Heart right ventricle (tissue), 16 donors: ENCODE results near the gene ACAP3. TPM values are rescaled to one million over a fixed set of nuclear protein-coding genes. Genes with fewer than 3 reads are reported as not detected.
A peak's percentile ranks its signal among the peaks of the same experiment; 100 is the strongest.

Source experiments
- ATAC-seq, 8 donors: fragments of 200-7000 bp; cut with Tn5 transposase; one replicate each; pipeline ENCODE4 v1.9.1; 2020; ENCODE audit warnings: mild to moderate bottlenecking in 8 of 8, moderate library complexity in 8 of 8, moderate number of reproducible peaks in 1 of 8
- DNase-seq, 2 donors: peaks; one replicate each; pipeline ENCODE4 v3.0.0-alpha.2; 2020
- H3K27ac ChIP-seq, 10 donors: fragments of 200-600 bp; sonication (generic) in 2 of 10; one replicate each; pipeline versions ENCODE4 v1.5.0 to v1.8.0; 2020 to 2022; ENCODE audit warnings: mild to moderate bottlenecking in 3 of 10
- H3K27me3 ChIP-seq, 7 donors: fragments of 200-600 bp; one replicate each; pipeline ENCODE4 v1.8.0; 2021 to 2022; ENCODE audit warnings: mild to moderate bottlenecking in 2 of 7
- H3K36me3 ChIP-seq, 9 donors: fragments of 200-600 bp; sonication (generic) in 1 of 9; one replicate each; pipeline versions ENCODE4 v1.5.0 to v1.8.0; 2020 to 2022; ENCODE audit warnings: mild to moderate bottlenecking in 2 of 9
- H3K4me1 ChIP-seq, 9 donors: fragments of 200-600 bp; sonication (generic) in 1 of 9; one replicate each; pipeline versions ENCODE4 v1.5.0 to v1.8.0; 2020 to 2022; ENCODE audit warnings: mild to moderate bottlenecking in 4 of 9
- H3K4me3 ChIP-seq, 10 donors: fragments of 200-600 bp; sonication (generic) in 2 of 10; one replicate each; pipeline versions ENCODE4 v1.5.0 to v1.8.0; 2020 to 2022; ENCODE audit warnings: mild to moderate bottlenecking in 7 of 10, moderate library complexity in 2 of 10
- H3K9me3 ChIP-seq, 11 donors: fragments of 200-600 bp in 10 of 11; sonication (generic) in 2 of 11; one replicate each; pipeline versions ENCODE4 v1.5.0 to v1.8.0; 2013 to 2022; ENCODE audit warnings: mild to moderate bottlenecking in 2 of 11, control low read depth in 1 of 11, moderate library complexity in 1 of 11
- CTCF ChIP-seq, 9 donors: fragments of 200-600 bp; sonication (generic) in 2 of 9; IDR thresholded peaks; one replicate each; pipeline versions ENCODE4 v1.5.0 to v1.8.0; 2021 to 2022; ENCODE audit warnings: antibody characterized with exemption in 9 of 9, mild to moderate bottlenecking in 5 of 9, moderate library complexity in 1 of 9
- WGBS, 2 donors: extraction: QIAGEN DNeasy Blood & Tissue Kit; methylation state at CpG; one replicate each; pipeline ENCODE4 v1.1.7; 2013; ENCODE audit warnings: inconsistent platforms in 1 of 2; 5-methylcytosine and 5-hydroxymethylcytosine counted together
- intact Hi-C, 10 donors: fragments of 100-400 bp; cut with DNase I; formaldehyde crosslinking; loops; one replicate each; pipeline versions ENCODE4 v1.11.1 to v1.14.2; 2022
- polyA plus RNA-seq, 2 donors: library from polyadenylated mRNA; stranded (reverse); fragments of 200-250 nt; gene quantifications; one replicate each; pipeline ENCODE4 v1.2.3, GENCODE V29; 2013
- total RNA-seq, 10 donors: library from RNA; stranded (reverse); fragmentation: NEBNext Ultra II Directional in 3 of 10; extraction: Animal tissue kit (Norgen Biotek cat#: 25700) in 3 of 10; gene quantifications; one replicate each; pipeline versions ENCODE4 v1.2.1 to v1.2.4, GENCODE V29; 2021 to 2023
- donor health status: Arrhythmogenic right ventricular cardiomyopathy.
- donor health status: ischemic (EF 13 %, LVEDD 7.1; RV severe dilation, severe dysfunction).
- donor health status: healthy with polysubstance abuse.
- donor health status: DM: no; HTN: yes; CAD: no.
- donor health status: DM: no; HTN: no; CAD: no.
- donor health status: ischemic (EF 25% LVEDD 6.9; RV normal size, moderate dysfunction).
- donor health status: ischemic (EF 25% LVEDD 5.7; RV mildly dilated, moderate dysfunction).
- donor health status: healthy.
- donor health status: DM: yes; HTN: yes; CAD: no.
- donor health status: Ischemic cardiomyopathy.
- donor health status: ischemic (EF 35%, LVEDD 5.7; RV mildly dilated, moderate dysfunction).
- donor health status: nonischemic (EF 11% LVEDD 7.7; RV severe dilation, severe dysfunction).
- donor health status: DM: yes; HTN: yes; CAD: no.
- donor health status: PGD.
- donor health status: ischemic (EF 29% LVEDD 5.4; RV normal size, mild dysfunction).
- donor health status: nonischemic (EF 23%, LVEDD 6.1; RV moderate dilation, normal function).

The ACAP3 gene
- total and polyA plus RNA-seq, 12 donors: 22.2 to 152 (median 30.4) TPM

DNA sequence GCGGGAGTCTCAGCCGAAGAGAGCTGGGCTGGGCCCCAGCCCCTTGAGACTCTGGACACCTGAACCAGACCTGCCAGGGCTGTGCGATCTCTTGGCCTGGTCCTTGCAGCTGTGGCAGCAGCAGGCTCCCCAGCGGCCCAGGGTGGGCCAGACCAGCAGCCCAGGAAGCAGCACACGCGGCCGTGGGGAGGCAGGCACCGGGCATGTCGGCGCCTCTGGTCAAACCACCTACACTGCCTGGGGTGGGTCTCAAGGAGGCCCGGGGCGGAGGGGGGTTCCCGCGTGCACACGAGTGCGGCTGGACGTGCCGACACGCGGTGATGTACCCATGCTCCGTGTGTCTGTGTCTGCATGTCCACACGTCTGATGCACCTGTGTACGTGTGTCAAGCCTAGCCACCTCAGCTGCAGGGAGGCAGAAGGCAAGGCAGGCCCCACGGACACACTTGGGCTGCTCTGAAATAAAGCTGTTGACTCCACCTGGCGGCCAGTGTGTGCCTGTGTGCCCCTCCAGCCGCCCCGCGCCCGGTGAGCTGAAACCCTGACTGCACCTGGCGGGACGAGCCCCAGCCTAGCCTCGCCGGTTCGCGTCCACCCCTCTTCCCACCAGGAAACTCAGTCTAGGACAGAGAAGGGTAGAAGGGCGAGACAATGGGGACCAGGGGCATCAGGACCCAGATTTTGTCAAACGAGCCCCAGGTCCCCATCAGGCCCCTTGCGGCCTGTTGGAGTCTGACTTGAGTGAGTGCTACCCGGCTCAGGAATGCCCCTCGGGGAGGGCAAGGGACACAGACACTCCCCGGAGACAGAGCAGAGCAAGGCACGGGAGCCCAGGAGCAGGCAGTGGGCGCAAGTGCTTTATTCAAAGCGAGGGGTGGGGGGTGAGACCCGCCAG is 15.9 kb downstream of the ACAP3 start:
- Histone ChIP-seq H3K4me1 (peaks cover 0 to 13% (median 7%) of the 10 kb centered on the region in 9 donors), H3K4me3 (no peak overlapping the region), H3K36me3 (peaks cover 0 to 35% (median 13%) of the 10 kb centered on the region in 9 donors), H3K27me3 (peaks cover 0 to 12% (median 8%) of the 10 kb centered on the region in 7 donors), H3K27ac (no peak overlapping the region), H3K9me3 (no peaks in the 10 kb centered on the region)
- WGBS, 2 donors: 38 to 41% methylated on average over 45 of the region's 45 CpGs
- ATAC-seq (peak; percentile 54 to 83 (median 68)), DNase-seq (peak; percentile 56 to 64)
- intact Hi-C loops: loop anchor here in 9 of 10 donors (1.0 to 10.0 kb wide), 6 partner anchors 167 to 267 kb away; partner anchors contain the start of gene AGRN (in 1 of the 9)
- TF ChIP-seq CTCF (IDR thresholded peaks at IDR 0.05): peak; percentile 33 to 73 (median 65)

GRCh38 chr1:1291023-1291528 is 16.7 kb downstream of the ACAP3 start:
- DNase-seq: no peak

GRCh38 chr1:1290238-1290731 is 17.4 kb downstream of the ACAP3 start:
- H3K27me3 ChIP-seq: peaks cover 0 to 26% (median 20%) of the 10 kb centered on the region in 7 donors
- H3K4me3 ChIP-seq: no peak overlapping the region
- peak in 1 of 2 donors; percentile 68 for DNase-seq
- TF ChIP-seq CTCF (IDR thresholded peaks at IDR 0.05): peak; percentile 25 to 74 (median 57)
- no peaks in the 10 kb centered on the region for H3K9me3 ChIP-seq
- H3K4me1 ChIP-seq: peaks cover 0 to 13% (median 7%) of the 10 kb centered on the region in 9 donors
- no peak overlapping the region for H3K27ac ChIP-seq
- intact Hi-C loops: loop anchor here in 9 of 10 donors (2.0 to 10.0 kb wide), 5 partner anchors 165 to 265 kb away; partner anchors contain the start of gene AGRN (in 1 of the 9)
- H3K36me3 ChIP-seq: peaks cover 0 to 20% (median 1%) of the 10 kb centered on the region in 9 donors
- ATAC-seq: peak in 4 of 8 donors; percentile 38 to 65 (median 42)
- WGBS, 2 donors: 50 to 62% methylated on average over 15 of the region's 15 CpGs

More at GRCh38 chr1:1291023-1291528, 16.7 kb downstream of the ACAP3 start:
- intact Hi-C loops: loop anchor here in 9 of 10 donors (2.0 to 10.0 kb wide), 5 partner anchors 166 to 266 kb away; partner anchors contain the start of gene AGRN (in 1 of the 9)
- H3K4me1 ChIP-seq: peaks cover 0 to 13% (median 7%) of the 10 kb centered on the region in 9 donors
- H3K27ac ChIP-seq: no peak overlapping the region
- H3K4me3 ChIP-seq: no peak overlapping the region
- TF ChIP-seq CTCF (IDR thresholded peaks at IDR 0.05): no peak
- WGBS, 2 donors: 34 to 46% methylated on average over 28 of the region's 28 CpGs
- no peaks in the 10 kb centered on the region for H3K9me3 ChIP-seq
- peaks cover 0 to 18% (median 15%) of the 10 kb centered on the region in 7 donors for H3K27me3 ChIP-seq
- peak in 4 of 8 donors; percentile 3 to 15 (median 6) for ATAC-seq
- H3K36me3 ChIP-seq: peaks cover 0 to 28% (median 9%) of the 10 kb centered on the region in 9 donors
